ENCODE measurements around the gene ZNF43.

DNA sequence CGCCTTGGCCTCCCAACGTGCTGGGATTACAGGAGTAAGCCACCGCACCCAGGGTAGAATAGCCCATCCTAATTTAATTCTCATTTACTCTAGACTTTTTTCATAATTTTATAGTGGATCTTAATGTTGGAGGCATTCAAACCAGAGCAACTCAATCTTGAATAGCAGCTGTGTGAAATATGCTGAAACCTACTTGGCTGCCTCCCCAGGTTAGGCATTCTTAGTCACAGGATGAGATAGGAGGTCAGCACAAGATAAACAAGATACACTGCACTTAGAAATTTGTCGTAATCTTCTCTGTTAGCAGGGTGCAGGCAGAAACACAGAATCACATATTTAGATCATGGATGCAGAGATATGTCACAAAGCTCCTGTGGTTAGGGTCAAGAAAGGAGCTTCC, 2.7 kb upstream of the ZNF43 start:
- no peak for TF ChIP-seq GATA3 (IDR thresholded peaks at IDR 0.05; ENCODE audit: low read depth, low read length)
- no peak for TF ChIP-seq GATA2 (IDR thresholded peaks at IDR 0.05; ENCODE audit: low read depth, low read length)

Measured in SH-SY5Y (cell line).